GM21515 (cell line): ENCODE measurements around the gene CDKAL1.

Source experiments
- ATAC-seq: cut with Tn5 transposase; IDR thresholded peaks from one replicate; pipeline ENCODE4 v1.9.1; 2021; ENCODE audit not compliant: unreplicated experiment

Gene CDKAL1

DNA sequence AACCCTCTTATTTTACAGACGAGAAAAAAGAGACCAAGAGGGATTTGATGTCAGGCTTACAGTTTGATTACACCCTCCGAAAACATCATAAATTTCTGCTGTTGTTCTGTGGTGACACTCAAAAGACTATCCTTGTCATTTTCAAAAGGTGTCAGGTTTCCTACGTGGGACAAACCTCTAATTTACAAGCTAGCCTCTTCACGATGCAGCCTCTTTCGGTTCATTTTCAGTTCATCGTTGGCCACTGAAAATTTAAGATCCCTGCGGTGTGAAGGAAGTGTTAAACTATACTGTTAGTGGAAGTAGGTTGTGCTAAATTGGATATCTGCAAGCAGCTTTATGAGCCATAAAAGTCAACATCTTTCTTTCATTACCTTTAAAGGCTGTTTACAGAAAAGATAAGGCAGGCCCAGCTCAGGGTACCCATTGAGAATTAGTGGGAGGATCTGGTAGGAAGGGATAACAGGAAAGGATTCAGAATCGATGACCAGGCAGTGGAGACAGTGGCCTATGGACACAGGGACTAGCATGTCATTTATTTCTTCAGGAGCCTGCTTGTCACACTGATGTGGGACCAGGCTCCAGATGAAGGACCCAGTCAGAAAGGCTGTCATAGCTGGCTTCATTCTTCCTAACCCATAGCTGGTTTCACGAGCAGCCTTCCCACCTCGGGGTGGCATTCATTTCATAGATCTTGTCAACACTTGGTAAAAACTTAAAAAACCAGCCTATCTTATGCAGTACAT, 730.2 kb downstream of the CDKAL1 start:
- ATAC-seq = peak; percentile 38

GRCh38 chr6:21265034-21265729, 730.9 kb downstream of the CDKAL1 start:
- ATAC-seq = no peak

- ATAC-seq = no peak
Observed at GRCh38 chr6:21265730-21266044, 731.4 kb downstream of the CDKAL1 start.

- no peak for ATAC-seq
Observed at GRCh38 chr6:21270636-21271201, 736.5 kb downstream of the CDKAL1 start.

- no peak for ATAC-seq
Observed at GRCh38 chr6:21271428-21272155, 737.3 kb downstream of the CDKAL1 start.

DNA sequence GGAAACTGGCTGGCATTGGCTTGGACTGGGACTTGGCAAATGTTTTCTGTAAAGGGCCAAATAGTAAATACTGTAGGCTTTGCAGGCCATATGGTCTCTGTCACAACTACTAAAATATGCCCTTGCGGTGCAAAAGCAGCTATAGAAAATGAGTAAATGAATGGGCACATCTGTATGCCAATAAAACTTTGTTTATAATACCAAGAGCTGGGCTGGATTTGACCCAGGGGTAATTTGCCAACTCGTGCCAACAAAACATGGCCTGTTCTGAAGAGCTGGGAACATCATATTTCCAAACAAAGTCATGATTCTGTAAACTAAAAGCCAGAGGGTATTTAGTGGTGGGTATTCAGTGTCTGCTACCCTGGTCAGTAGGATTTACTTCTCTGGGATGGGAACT, 739.2 kb downstream of the CDKAL1 start:
- ATAC-seq = no peak

DNA sequence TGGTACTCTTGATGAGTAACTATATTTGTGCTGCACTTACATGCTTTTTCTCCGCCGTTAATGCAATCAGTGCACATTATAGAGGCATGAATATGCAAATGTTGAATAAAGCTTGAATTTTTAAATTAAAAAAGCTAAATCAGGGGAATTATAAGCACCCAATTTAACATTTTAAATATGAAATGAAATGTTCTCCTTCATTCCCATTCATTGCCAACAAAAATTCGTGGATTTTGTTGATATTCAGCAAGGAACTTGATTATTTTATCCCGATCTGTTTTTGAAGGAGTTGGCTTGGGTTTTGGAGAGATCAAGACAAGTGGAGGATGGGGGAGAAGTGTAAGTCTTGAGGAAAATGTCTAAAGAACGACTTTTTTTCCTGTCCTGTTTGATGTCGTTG, 740.6 kb downstream of the CDKAL1 start:
- ATAC-seq = no peak

GRCh38 chr6:21277601-21278374, 743.5 kb downstream of the CDKAL1 start:
- ATAC-seq = no peak

DNA sequence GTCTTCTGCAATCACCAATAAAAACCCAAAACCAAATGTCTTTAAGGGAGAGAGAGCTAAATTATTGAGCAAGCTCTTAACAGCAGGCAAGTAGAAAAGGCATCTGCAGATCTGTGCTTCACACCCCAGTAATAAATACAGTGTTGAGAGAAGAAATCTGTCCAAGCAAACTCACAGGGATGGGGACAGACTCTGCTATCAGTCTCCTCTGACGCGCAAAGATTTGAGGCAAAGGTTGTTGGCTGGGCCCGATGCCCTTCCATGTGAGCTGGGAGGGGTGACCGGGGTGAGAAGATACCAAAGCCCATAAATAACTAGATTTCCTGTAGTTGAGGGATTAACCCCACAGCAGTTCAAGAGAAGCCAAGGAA, 744.1 kb downstream of the CDKAL1 start:
- ATAC-seq = no peak

DNA sequence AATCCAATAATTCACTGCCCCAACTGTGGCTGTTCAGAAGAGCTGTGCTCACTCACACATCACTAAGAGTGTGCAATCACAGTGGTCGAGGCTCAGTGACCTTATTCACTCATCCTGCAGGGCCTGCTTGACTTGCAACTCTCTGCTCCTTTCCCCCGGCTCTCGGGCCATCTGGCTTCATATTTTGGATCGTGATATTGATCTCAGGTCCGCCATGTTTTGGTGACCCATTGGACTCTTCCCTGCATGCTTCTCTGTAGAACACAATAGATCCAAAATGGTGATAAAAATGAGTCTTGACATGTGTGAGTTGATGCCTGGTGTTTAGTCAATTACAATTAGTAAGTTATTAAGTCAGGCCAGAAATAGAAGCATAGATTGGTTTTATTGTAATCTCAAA, 745.4 kb downstream of the CDKAL1 start:
- no peak for ATAC-seq

DNA sequence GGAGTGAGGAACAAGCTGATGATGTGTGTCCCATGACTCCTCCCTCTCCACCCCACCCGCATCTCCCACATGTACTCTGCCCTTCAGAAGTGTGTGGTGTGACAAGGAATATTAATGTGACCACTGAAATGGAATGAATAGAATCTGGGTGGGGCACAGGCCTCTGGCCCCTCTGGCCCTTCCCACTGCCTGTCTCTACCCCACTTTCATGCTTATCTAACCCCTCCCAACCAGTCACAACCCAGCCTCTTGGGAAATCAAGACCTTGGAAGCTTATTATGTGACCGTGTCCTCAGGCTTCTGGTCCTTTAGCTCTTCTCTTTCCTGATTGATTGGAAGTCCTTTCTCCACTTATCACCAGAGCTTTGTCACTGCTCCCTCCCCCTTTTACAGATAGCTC, 747.1 kb downstream of the CDKAL1 start:
- ATAC-seq = no peak
